Activated effector memory CD4-positive, alpha-beta T cell treated with Interleukin-2 at 50 U/mL for 16 hours (primary cell): ENCODE measurements around the gene CITED2.
"Not testable (repeated sequence)": the region's sequence is repeated elsewhere in the genome, so short reads cannot be mapped to it uniquely, and the experiment has no call there.

Source experiments
- DNase-seq: peaks from one replicate; pipeline ENCODE4 v3.0.0-alpha.2; 2020

The CITED2 gene

DNA sequence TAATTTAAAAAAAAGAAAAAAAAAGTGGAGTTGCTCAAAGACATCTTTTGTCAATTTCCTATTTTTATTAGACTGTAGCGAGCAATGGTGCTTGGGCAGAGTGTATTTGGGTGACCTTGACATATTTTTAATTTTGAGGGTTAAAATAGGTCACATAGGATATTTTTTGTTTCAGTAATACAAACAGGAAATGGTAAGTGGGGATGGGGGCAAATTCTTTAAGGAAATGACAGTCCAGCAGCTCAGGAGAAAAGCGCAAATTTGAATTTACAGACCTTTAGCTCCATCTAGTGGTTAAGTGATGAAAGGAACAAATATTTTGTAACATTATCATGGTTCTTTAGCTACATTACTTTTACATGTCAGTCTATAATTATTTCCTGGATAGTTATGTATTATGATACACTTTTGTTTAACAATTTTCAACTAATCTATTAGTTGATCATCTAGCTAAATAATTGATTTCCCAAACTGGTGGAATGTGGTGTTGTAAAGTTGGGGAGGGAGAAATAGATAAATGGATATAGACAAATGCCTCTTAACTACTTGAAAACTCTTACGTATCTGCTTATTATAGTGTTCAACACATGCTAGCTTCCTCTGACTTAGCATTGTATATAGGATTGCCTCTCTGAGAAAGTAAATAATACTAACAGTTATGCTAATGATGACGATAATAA lies 10.0 kb downstream of the CITED2 start:
- DNase-seq = no peak

DNA sequence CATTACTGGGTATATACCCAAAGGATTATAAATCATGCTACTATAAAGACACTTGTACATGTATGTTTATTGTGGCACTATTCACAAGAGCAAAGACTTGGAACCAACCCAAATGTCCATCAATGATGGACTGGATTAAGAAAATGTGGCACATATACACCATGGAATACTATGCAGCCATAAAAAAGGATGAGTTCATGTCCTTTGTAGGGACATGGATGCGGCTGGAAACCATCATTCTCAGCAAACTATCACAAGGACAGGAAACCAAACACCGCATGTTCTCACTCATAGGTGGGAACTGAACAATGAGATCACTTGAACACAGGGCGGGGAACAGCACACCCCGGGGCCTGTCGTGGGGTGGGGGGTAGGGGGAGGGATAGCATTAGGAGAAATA lies 10.7 kb downstream of the CITED2 start:
- not testable (repeated sequence) for DNase-seq

DNA sequence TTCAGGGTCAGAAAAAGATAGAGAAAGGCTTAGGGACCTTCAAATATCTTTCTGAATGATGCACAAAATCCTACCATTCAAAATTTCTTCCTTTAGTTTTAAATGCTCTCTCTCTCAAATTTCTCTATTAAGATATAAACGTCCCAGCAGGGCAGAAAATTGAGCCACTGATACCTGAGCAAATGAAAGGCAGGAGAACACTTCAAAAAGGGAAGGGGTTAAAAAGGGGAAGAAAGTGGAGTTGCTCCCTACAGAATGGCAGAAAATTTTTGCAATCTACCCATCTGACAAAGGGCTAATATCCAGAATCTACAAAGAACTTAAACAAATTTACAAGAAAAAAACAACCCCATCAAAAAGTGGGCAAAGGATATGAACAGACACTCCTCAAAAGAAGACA lies 11.3 kb downstream of the CITED2 start:
- not testable (repeated sequence) for DNase-seq

DNA sequence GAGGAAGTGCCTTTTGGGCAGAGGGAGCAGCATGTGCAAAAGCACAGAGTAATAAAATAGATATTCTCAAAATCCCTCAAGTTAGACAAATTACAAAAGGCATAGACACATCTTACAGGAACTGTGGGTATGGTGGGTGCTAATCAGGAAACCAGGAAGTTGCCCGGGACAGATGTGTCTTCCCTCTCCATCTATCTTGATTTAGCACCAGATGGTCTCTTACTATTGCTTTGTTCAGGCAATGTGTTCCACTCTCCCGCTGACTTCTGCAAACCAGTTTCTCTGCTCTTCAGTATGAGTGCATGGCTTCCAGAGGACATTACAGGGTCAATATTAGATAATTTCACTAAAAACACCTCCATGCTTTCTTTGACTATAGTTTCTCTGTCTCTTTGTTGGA lies 13.2 kb downstream of the CITED2 start:
- DNase-seq = no peak

DNA sequence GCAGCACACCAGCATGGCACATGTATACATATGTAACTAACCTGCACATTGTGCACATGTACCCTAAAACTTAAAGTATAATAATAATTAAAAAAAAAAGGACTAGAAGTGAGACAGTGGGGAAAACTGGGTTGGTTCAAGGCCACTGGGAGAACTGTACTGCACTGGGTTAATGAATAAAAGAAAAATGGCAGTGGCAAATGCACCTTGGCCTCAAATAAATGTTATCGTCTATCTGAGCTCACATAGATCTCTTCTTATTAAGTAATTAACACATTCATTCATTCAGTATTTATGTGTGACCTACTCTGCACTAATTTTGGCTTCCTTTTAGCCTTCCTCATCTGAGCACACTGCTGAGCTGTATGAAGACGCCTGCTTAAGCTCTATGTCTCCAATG lies 17.5 kb downstream of the CITED2 start:
- no peak for DNase-seq

DNA sequence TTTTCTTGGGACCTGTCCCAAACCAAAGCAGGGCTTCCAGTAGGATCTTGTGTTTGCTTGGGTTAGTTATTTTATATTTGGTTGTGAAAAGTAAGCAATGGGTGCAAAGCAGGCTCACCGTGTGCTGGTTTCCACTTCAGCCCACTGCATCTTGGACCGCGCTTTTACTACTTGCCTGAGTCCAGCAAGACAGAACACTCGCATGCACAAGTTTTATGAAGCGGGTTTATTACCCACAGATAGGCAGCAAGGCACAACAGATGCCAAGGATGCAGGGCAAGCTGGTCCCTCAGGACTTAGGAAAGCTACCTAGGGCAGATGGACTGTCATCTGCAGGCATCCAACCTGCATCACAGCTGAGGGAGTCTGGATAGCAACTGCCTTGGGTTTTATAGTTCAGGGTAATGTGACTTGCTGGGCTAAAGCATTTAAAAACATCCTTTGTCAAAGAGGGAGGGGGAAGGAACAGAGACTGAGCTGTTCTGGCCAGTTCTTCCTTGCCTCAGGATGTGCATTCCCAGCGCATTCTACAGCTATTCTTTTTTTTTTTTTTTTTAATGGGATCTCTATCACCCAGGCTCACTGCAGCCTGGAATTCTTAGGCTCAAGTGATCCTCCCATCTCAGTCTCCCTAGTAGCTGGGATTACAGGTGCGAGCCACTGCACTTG lies 18.5 kb downstream of the CITED2 start:
- no peak for DNase-seq

DNA sequence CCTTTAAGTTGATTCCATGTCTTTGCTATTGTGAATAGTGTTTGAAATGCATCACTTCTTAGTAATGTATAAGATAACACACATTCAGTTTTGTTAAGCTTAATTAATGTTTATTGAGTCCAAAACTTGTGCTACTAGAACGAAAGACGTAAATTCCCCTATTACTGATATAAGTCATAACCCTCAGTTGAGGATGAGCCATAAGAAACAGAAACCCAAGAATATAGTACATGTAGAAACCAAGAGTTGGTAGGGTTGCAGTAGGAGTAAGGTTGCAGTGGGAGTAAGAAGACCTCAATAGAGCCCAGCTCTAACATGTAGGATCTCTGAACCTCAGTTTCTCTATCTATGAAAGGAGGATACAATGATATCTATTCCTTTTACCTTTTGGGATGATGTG lies 19.3 kb downstream of the CITED2 start:
- DNase-seq = no peak

DNA sequence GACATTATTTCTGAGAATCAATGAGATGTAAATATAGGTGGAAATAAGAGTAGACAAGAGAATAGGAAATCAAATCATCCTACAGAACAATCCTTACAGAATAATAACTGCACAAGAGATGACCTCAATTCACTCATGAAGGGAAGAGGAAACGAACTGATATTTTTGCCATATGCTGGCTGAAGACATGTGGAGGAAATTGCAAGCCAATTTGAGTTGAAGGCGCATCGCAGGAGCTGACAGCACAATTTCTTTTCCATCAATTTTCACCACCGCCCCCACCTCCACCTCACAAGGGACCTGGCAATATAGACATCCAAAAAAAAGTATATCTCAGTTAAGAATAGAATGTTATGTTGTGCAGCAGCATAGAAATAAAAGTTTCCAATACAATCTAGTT lies 20.3 kb downstream of the CITED2 start:
- no peak for DNase-seq

DNA sequence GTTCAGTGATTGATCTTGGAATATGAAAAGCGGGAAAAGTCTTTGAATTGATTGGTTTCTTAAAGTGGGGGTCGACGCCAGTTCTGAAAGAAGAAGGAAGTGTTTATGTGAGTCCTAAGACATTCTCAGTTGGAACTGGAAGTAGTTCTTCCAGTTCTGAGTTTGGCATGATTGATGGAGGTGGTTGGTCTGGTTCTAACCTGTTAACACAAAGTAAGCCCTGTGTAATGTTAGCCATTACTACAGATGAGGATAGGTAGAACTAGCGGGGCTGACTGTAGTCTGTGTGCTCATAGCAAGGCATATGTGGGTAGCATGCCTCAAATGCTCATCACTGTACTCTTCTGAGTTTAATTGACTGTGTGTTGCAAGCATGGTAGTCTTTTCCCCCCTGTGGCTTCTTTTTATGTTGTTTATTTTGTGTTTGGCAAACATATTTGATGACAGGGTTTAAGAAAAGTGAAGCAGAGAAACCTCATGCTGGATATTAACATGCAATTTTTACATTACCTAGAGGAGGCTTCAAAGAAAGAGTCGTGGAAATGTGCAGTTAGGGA lies 24.9 kb downstream of the CITED2 start:
- DNase-seq = no peak

DNA sequence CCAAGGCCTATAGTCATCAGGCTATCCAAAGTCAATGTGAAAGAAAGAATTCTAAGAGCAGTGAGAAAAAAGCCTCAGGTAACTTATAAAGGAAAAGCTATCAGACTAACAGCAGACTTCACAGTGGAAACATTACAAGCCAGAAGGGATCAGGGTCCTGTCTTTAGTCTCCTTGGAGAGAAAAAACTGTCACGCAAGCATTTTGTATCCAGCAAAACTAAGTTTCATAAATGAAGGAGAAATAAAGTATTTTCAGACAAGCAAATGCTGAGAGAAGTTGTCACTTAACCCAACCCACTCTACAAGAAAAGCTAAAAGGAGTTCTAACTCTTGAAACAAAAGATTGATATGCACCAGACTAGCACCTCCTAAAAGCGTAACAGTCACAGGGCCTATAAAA lies 28.1 kb downstream of the CITED2 start:
- DNase-seq = no peak

DNA sequence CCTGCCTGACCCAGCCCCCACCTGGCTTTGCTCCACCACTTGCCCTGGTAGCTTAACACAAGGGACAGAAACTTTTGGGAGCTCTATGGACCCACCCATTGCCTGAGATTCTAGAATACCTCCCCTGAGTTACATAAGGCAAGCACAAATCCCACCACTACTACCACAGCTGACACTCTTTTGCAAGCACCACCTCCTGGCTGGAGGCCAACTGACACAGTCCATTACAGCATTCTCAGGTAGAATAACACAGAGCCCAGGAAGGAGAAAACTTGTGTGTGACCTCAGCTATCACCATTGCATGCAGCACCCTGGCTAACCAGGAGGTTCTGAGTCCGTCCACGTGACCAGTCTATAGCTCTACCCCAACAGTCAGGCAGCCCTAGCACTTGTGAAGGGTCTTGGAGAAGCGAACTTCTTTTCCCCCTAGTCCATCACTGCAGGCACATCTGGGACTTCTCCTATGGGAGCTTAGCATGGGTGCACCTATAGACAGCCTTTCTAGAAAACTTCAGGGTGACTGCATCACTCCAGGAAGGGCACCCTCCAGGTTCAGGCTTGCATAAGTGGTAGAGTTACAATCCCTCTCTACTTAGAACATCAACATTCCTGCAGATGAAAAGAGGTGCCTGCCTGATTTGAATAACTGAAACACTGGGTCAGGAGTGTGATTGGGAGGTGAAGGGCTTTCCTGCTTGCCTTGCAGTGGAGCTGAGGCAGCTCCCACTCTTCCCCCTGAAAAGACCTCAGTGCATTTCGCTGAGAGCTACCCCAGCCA lies 30.1 kb downstream of the CITED2 start:
- no peak for DNase-seq

DNA sequence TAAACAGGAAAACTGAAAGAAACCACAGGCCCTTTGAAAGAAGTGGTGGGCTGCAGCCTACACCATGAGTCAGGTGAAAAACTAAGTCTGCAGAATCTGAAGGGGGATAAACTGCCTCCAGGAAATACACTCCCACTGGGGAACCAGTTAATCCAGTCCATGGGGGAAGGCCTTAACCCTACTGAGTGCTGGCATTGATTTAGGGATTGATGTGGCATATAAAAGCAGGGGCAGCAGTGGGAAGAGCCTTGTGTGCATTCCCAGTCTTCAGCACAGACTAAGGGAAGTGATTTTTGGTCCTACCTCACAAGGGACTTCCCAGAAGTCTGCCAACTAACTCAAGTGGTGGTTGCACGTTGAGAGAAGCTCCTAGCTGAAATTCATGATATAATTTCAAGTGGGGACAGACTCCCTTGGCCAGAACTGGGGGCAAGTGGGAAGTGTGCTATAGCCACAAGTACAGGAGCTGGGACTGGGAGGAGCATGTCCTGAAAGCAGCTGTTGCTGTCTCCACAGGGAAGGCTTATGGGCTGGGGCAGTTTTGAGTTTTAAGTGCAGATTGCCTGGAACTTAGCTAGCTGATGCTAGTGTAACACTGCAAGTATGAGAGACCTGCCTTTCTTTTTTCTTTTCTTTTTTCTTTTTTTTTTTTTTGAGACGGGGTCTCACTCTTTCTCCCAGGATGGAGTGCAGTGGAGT lies 31.2 kb downstream of the CITED2 start:
- DNase-seq = no peak

DNA sequence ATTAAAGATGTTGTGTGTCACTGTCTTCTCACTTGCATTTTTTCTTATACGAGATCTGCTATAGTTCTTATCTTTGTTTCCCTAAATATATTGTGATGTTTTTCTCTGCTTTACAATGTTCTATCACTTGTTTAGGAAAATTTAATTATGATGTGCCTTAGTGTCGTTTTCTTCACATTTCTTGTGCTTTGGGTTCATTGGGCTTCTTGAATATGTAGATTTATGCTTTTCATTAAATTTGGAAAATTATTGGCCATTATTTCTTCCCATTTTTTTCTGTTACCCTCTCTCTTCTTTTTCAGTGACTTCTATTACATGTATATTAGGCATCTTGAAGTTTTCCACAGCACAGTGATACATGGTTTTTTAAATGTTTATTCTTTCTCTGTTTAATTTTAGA lies 33.4 kb downstream of the CITED2 start:
- no peak for DNase-seq

DNA sequence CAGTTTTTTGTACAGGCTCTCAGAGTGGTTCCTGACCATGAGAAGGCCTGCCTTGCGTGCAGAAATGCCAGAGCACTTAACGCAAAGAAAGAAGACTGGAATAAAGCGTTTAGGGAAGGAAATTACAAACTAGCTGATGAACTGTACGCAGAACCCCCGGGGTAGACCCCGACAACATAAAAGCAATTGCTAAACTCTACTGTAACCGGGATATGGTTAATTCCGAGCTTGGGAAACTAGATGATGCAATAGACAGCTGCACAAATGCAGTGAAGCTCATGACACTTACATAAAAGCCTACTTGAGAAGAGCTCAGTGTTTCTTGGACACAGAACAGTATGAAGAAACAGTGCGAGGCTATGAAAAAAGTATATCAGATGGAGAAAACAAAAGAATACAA lies 35.7 kb downstream of the CITED2 start:
- DNase-seq = no peak

DNA sequence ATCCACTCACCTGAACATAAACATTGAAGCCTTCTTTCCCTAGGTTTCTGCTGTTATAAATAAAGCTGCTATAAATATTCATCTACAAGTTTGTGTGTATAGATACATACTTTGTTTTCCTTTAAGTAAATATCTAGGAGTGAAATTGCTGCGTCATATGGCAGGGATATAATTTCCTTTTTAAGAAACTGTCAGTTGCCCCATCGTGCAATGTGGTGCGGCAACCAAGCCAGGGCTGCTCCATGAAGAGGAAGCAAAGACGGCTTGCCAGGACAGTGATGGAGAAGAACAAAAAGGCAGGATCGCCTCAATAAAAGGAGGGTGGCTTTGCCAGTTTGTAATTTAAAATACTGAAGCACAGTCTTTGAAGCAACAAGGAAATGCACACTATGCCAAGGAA lies 36.6 kb downstream of the CITED2 start:
- no peak for DNase-seq

DNA sequence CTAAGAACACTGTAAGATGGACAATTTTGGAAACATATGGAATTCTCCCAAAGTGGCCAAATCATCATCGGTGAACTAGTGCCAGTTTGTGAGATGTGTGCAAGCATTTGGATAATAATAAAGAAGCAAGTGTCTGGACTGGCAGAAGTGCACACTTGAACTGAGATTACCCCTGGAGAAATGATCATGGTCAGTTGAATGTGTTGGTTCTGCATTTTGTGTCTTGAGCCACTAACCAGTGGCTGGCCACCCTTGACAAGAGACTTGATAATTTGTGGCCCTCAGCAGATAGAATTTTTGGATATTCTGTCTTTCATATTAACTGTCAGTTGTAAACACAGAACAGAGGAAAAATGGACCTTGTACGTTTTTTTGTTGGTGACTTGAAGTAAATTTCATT lies 37.4 kb downstream of the CITED2 start:
- DNase-seq = no peak

DNA sequence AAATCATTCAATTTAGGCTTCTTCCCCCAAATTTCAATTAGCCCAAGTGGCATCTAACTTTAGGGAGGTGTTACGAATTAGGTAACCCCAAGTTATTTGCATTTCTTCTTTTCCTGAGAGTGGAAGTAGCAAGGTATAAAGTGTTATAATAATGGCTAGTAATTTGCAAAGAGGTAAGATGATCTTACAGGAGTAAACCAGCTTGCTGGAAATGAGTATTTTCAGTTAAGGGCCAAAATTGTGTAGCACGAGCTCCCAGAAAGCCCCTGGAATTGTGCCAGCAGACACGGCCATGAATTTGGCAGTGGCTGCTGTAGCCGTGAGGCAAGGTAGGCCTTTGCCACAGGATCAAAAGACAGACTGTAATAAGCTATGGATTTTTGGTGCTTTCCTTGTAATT lies 38.0 kb downstream of the CITED2 start:
- DNase-seq = no peak

DNA sequence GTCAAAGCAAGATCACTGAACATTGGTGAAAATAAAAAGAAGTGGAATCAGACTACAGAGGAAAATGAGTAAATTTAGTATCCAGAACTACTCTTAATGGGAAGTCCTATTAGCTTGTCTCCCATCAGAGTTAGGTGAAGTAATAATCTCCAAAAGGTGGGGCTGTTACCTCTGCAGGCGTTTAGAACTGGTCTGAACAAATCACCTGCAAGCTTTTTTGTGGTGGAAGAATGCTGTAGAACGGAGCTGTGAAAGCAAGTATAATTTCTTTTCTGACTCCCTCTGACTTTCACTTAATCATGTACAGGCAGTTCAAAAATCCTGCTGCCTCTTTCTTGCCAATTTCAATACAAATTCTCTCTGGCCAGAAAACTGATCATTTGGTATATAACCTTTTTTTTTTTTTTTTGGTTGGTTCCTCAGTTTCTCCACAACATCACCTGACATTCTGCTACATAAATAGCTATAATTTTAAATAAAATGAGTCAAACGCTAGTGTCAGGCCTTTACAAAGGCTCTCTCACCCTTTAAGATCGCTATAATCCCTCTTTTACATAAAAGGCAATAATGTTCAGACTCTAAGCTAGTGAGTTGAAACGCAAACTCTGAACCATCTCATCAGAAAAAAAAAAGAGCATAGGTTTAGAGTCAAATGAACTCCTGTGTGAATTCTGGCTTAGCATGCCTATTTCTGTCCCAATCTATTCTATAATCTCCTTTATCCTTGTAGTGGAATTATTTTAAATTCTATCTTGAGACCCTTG lies 38.8 kb downstream of the CITED2 start:
- no peak for DNase-seq

DNA sequence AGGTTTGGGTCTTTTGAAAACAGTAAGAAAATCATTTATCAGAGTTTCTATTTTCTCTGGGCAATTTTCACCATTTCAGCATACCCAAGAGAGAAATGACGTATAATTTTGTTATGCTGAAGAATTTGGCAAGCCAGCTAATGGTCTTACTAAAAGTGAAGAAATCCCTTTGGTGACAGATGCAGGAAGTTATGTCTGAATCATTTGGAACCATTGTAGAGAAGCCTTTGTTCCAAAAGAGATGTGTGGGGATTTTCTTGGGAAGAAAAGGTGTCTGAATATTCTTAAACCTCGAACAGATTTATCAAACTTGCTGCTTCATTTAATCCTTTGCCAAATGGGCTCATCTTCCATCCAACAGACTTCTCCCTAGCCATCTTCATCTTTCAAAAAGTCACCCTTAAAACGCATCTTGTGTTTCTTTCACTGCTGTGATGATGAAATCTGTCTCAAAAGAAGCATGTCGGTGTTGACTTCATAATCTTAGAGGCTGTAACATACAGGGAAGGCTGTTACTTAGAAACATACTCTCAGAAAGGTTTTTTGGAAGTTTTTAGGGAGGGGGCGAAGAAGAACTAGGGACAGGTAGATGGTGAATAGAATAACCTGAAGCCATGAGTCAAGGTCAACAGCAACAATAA lies 39.5 kb downstream of the CITED2 start:
- no peak for DNase-seq

DNA sequence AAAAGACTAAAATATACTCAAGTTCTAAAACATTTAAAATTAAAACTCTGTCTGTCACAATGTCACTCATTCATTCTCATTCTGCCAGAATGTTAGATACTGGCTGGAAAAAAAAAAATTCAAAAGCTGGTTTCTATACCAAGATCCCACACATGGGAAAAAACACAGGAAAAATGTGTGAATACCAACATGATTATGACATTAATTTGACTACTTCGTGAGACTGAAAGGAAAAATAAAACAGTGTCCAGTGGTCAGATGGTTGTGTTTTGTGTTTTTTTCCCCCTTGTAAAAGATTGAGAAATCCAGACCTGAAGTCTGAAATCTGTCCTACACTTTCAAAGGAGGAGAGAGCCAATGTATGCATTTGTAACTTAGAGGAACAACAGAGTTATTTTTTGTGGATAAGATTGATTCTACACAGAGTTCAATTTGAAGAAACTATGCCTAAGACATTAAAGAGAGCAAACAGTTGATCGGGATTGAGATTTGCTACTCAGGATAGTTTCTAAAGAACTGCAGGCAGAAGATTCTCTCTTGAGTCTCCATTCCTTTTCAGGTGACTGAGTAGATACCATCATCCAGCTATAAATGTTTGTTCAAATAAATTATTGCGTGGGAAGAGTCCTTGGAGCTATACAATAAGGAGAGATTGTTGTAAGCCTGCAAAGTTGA lies 43.5 kb downstream of the CITED2 start:
- DNase-seq = no peak

DNA sequence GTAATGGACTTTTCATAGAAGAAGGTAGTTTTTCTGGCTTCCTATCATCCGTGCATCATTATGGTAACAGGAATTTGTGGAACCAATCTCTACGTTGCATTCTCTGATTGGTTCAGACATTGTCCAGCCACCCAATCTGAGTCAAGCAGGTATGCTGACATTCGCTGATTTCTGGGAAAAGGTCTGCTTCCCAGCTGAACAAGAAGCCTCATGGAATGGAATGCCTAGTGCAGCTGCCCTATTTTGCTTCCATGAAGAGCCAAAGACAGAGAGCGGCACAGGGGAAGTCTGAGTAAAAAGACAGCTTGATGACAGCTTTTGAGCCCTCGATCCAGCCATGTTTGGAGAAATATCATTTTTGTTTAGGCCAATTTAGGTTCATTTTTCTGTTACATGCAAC lies 44.1 kb downstream of the CITED2 start:
- no peak for DNase-seq
